ENCODE results near the gene KCTD7. TPM values are rescaled to one million over a fixed set of nuclear protein-coding genes. Genes with fewer than 3 reads are reported as not detected.
A peak's percentile ranks its signal among the peaks of the same experiment; 100 is the strongest.

KCTD7 gene
- total and polyA plus RNA-seq, 2 of the 13 experiments (the other 11 are each of a cell fraction or from before 2014, with no cell fraction given), result 7.3 to 13.5 TPM

- TF ChIP-seq NFYC (CRISPR knock-in tag; IDR thresholded peaks at IDR 0.05), result peak; percentile 66
- peak; percentile 95 for TF ChIP-seq BORCS8-MEF2B (CRISPR knock-in tag; IDR thresholded peaks at IDR 0.05)
- no peak for TF ChIP-seq ZMAT5 (CRISPR knock-in tag; IDR thresholded peaks at IDR 0.05; ENCODE audit: borderline replicate concordance, low read depth)
- no peak for TF ChIP-seq SETDB1 (CRISPR knock-in tag; IDR thresholded peaks at IDR 0.05; ENCODE audit: borderline replicate concordance)
- no peak for TF ChIP-seq EEA1 (CRISPR knock-in tag; IDR thresholded peaks at IDR 0.05; ENCODE audit: borderline replicate concordance)
- TF ChIP-seq TEAD2 (CRISPR knock-in tag; IDR thresholded peaks at IDR 0.05), result peak; percentile 89; the same call in 1 of the 2 replicates
- TF ChIP-seq KLF13 (CRISPR knock-in tag; IDR thresholded peaks at IDR 0.05), result 0 out of 2 replicates have a peak, but pooled peaks have one; percentile 79
- TF ChIP-seq ZNF562 (CRISPR knock-in tag; IDR thresholded peaks at IDR 0.05; ENCODE audit: borderline replicate concordance), result no peak
- peak; percentile 90 for TF ChIP-seq ZHX1 (CRISPR knock-in tag; IDR thresholded peaks at IDR 0.05; ENCODE audit: low read depth)
- TF ChIP-seq RERE (CRISPR knock-in tag; IDR thresholded peaks at IDR 0.05; ENCODE audit: low read depth), result no peak
- TF ChIP-seq ZNF660 (CRISPR knock-in tag; IDR thresholded peaks at IDR 0.05; ENCODE audit: borderline replicate concordance, low read depth), result no peak; the same call in 1 of the 2 replicates
- TF ChIP-seq WIZ (CRISPR knock-in tag; IDR thresholded peaks at IDR 0.05), result no peak
- TF ChIP-seq RBAK (CRISPR knock-in tag; IDR thresholded peaks at IDR 0.05), result no peak
- TF ChIP-seq TCF7 (IDR thresholded peaks at IDR 0.05; ENCODE audit: low read depth), result no peak
- peak; percentile 81; the same call in 1 of the 2 replicates for TF ChIP-seq ZNF639 (CRISPR knock-in tag; conservative IDR thresholded peaks at IDR 0.05)
- no peak; the same call in 1 of the 2 replicates for TF ChIP-seq AKAP8 (CRISPR knock-in tag; IDR thresholded peaks at IDR 0.05)
- no peak; the same call in 1 of the 2 replicates for TF ChIP-seq IRX3 (CRISPR knock-in tag; IDR thresholded peaks at IDR 0.05; ENCODE audit: borderline replicate concordance, low read depth)
- peak; percentile 74; the same call in 1 of the 2 replicates for TF ChIP-seq ZNF768 (CRISPR knock-in tag; IDR thresholded peaks at IDR 0.05)
These were observed 25.8 kb downstream of the KCTD7 start (continued) for GRCh38 chr7:66654275-66655112.

All from HepG2 (cell line).